A549 (cell line): ENCODE results near the gene MEIS1. TPM values are rescaled to one million over a fixed set of nuclear protein-coding genes. Genes with fewer than 3 reads are reported as not detected.

Source experiments
- ATAC-seq, 2 experiments: fragments of 200-7000 bp in 1 of 2; fragments of >200 bp in 1 of 2; cut with Nextera tagmentation in 1 of 2; cut with Tn5 transposase in 1 of 2; 3 replicates each; pipeline versions ENCODE4 v1.8.0 to v1.9.1; 2018 to 2020; ENCODE audit warnings: mild to moderate bottlenecking in 1 of 2, moderate library complexity in 1 of 2
- CTCF ChIA-PET: fragments of 300-600 bp; sonication (Branson Sonifier 250); formaldehyde crosslinking; extraction: SDS; loops from one replicate; lab custom pipeline; 2021; ENCODE audit warnings: antibody characterized with exemption, inconsistent platforms; lab: Yijun Ruan, JAX
- POLR2A ChIA-PET: fragments of 350-600 bp; formaldehyde crosslinking; extraction: SDS; loops from one replicate; lab custom pipeline; 2021; ENCODE audit warnings: antibody characterized with exemption, inconsistent platforms; lab: Yijun Ruan, JAX
- DNase-seq, 2 experiments: peaks; one replicate each; pipeline versions ENCODE4 v3.0.0 to v3.0.0-alpha.2; 2011 to 2016; ENCODE audit warnings: low read depth in 1 of 2, low spot score in 1 of 2
- FAIRE-seq: peaks from 2 replicates; lab custom pipeline; 2011; peaks lifted over from hg19 to GRCh38; lab: Jason Lieb, UNC
- H3K27ac ChIP-seq, 2 experiments: fragments of >200 bp; sonication (Bioruptor Twin); formaldehyde crosslinking; 3 replicates each; pipeline ENCODE4 v1.5.1; 2016 to 2017
- H3K4me1 ChIP-seq: fragments of >200 bp; sonication (Bioruptor Twin); formaldehyde crosslinking; 3 replicates; pipeline ENCODE4 v1.6.1; 2016
- H3K4me2 ChIP-seq: fragments of >200 bp; sonication (Bioruptor Twin); formaldehyde crosslinking; 3 replicates; pipeline ENCODE4 v1.6.1; 2016
- H3K4me3 ChIP-seq: fragments of >200 bp; sonication (Bioruptor Twin); formaldehyde crosslinking; 3 replicates; pipeline ENCODE4 v1.5.1; 2016
- H3K9me3 ChIP-seq: fragments of >200 bp; sonication (Bioruptor Twin); formaldehyde crosslinking; 3 replicates; pipeline ENCODE4 v1.6.1; 2016
- BHLHE40 ChIP-seq: IDR thresholded peaks from 2 replicates; pipeline ENCODE4 v1.6.1; 2012; ENCODE audit warnings: low read depth, low read length, inconsistent platforms
- CBX2 ChIP-seq: fragments of 200-600 bp; sonication (generic); IDR thresholded peaks from 2 replicates; pipeline ENCODE4 v1.6.1; 2016; ENCODE audit warnings: low read depth, mild to moderate bottlenecking, borderline replicate concordance
- CBX8 ChIP-seq: fragments of 200-600 bp; sonication (generic); IDR thresholded peaks from 2 replicates; pipeline ENCODE4 v1.6.1; 2016
- EP300 ChIP-seq, 2 experiments: fragments of >200 bp; sonication (Bioruptor Twin); formaldehyde crosslinking; IDR thresholded peaks; 2 replicates in 1 of 2; 3 replicates in 1 of 2; pipeline ENCODE4 v1.6.1; 2016 to 2017
- FOSL2 ChIP-seq, 2 experiments: fragments of 450-650 bp in 1 of 2; fragments of >200 bp in 1 of 2; sonication (Bioruptor Twin) in 1 of 2; formaldehyde crosslinking; IDR thresholded peaks; 2 replicates each; pipeline versions ENCODE4 v1.5.0 to v1.6.1; 2016 to 2020; ENCODE audit warnings: mild to moderate bottlenecking in 1 of 2, moderate library complexity in 1 of 2
- HDAC2 ChIP-seq: fragments of 200-600 bp; sonication (generic); IDR thresholded peaks from 2 replicates; pipeline ENCODE4 v1.6.1; 2016
- HOXB13 ChIP-seq: fragments of 250-450 bp; sonication (Bioruptor Pico); IDR thresholded peaks from 2 replicates; pipeline ENCODE4 v1.5.0; 2020; ENCODE audit warnings: low read depth, mild to moderate bottlenecking, moderate library complexity
- HOXB5 ChIP-seq: fragments of 250-450 bp; sonication (Bioruptor Pico); IDR thresholded peaks from 2 replicates; pipeline ENCODE4 v1.5.0; 2020; ENCODE audit warnings: mild to moderate bottlenecking, moderate library complexity
- JUNB ChIP-seq: fragments of >200 bp; sonication (Bioruptor Twin); formaldehyde crosslinking; IDR thresholded peaks from 2 replicates; pipeline ENCODE4 v1.6.1; 2016
- MAFK ChIP-seq: fragments of 450-650 bp; IDR thresholded peaks from 2 replicates; pipeline ENCODE4 v1.6.1; 2014; ENCODE audit not compliant: partially characterized antibody
- MAZ ChIP-seq: fragments of 150-350 bp; IDR thresholded peaks from 2 replicates; pipeline ENCODE4 v1.6.1; 2014; ENCODE audit warnings: antibody characterized with exemption, low read depth, low read length, borderline replicate concordance
- NR3C1 ChIP-seq: fragments of >200 bp; sonication (Bioruptor Twin); formaldehyde crosslinking; IDR thresholded peaks from 3 replicates; pipeline ENCODE4 v1.6.1; 2017
- POLR2A ChIP-seq: IDR thresholded peaks from 2 replicates; pipeline ENCODE4 v1.6.1; 2012; ENCODE audit warnings: mild to moderate bottlenecking, low read length
- RARB ChIP-seq: fragments of 250-450 bp; sonication (Bioruptor Pico); IDR thresholded peaks from 2 replicates; pipeline ENCODE4 v1.8.0; 2021; ENCODE audit warnings: mild to moderate bottlenecking, moderate library complexity
- RCOR1 ChIP-seq: fragments of 150-350 bp; IDR thresholded peaks from 2 replicates; pipeline ENCODE4 v1.6.1; 2014; ENCODE audit warnings: antibody characterized with exemption, low read length, low read depth
- RFX5 ChIP-seq: fragments of 450-650 bp; IDR thresholded peaks from 2 replicates; pipeline ENCODE4 v1.7.1; 2014; ENCODE audit warnings: antibody characterized with exemption, mild to moderate bottlenecking, moderate library complexity
- SREBF2 ChIP-seq: fragments of 450-650 bp; IDR thresholded peaks from 2 replicates; pipeline ENCODE4 v1.6.1; 2014; ENCODE audit warnings: mild to moderate bottlenecking, moderate library complexity
- ZC3H11A ChIP-seq: fragments of 450-650 bp; IDR thresholded peaks from 2 replicates; pipeline ENCODE4 v1.6.1; 2014; ENCODE audit warnings: antibody characterized with exemption, mild to moderate bottlenecking
- WGBS: methylation state at CpG from one replicate; pipeline ENCODE4 v1.1.6; 2017; ENCODE audit errors: missing lambda C conversion rate; 5-methylcytosine and 5-hydroxymethylcytosine counted together
- polyA plus RNA-seq, 4 experiments: library from polyadenylated mRNA; depleted of rRNA in 3 of 4; stranded (reverse); fragments of >200 nt; fragmentation: RNase III in 1 of 4; extraction: RNeasy Plus Mini Kit Qiagen cat#74134 plus additional on column Dnase treatment in 1 of 4; gene quantifications; 2 replicates in 3 of 4; 3 replicates in 1 of 4; pipeline ENCODE4 v1.2.3, GENCODE V29; 2011 to 2017
- TF ChIP-seq, protein P1 (sequence below): fragments of 450-650 bp; IDR thresholded peaks from 2 replicates; pipeline ENCODE4 v1.6.1; 2014; ENCODE audit warnings: antibody characterized with exemption
- TF ChIP-seq, protein P2 (sequence below): fragments of 200-600 bp; sonication (generic); IDR thresholded peaks from 2 replicates; pipeline ENCODE4 v1.6.1; 2016; ENCODE audit warnings: antibody characterized with exemption, mild to moderate bottlenecking, moderate library complexity
- TF ChIP-seq, protein P3 (sequence below): IDR thresholded peaks from 2 replicates; pipeline ENCODE4 v1.6.1; 2012

The MEIS1 gene
- polyA plus RNA-seq, 2 of the 4 experiments (the other 2 are of a cell fraction), result 1.9 to 4.2 TPM

DNA sequence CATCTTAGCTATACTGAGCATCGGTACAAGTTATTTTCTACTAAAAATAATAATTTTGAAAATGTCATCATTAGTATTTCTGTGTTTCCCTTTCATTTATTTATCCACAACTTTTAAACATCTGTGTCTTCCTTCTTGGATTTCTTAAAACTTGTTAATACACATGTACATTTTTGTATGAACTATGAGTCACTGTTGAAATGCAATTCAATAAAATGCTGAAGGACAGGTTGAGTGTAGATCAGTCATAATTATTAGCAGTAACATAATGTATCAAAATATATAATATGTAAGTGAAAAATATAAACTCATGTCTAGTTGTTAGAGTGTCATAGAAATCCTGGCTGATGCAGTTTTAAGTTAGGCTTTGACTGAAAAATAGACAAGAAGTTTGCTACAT is 115.9 kb downstream of the MEIS1 start:
- TF ChIP-seq FOSL2 (IDR thresholded peaks at IDR 0.05), result no peak
- 0 out of 2 replicates have a peak, but pooled peaks have one; percentile 8 for TF ChIP-seq FOSL2 (CRISPR knock-in tag; IDR thresholded peaks at IDR 0.05)
- TF ChIP-seq RFX5, result no peak
- ATAC-seq, result no peak
- ChIA-PET CTCF (no interaction called here), POLR2A (no interaction called here)
- Histone ChIP-seq H3K27ac (no peak overlapping the region), H3K4me2 (no peak overlapping the region), H3K9me3 (no peaks in the 10 kb centered on the region), H3K4me1 (no peaks in the 10 kb centered on the region), H3K4me3 (no peak overlapping the region)
- WGBS, result 89% methylated on average over 1 of the region's 1 CpG
- DNase-seq, result no peak
- FAIRE-seq, result peak; percentile 43

DNA sequence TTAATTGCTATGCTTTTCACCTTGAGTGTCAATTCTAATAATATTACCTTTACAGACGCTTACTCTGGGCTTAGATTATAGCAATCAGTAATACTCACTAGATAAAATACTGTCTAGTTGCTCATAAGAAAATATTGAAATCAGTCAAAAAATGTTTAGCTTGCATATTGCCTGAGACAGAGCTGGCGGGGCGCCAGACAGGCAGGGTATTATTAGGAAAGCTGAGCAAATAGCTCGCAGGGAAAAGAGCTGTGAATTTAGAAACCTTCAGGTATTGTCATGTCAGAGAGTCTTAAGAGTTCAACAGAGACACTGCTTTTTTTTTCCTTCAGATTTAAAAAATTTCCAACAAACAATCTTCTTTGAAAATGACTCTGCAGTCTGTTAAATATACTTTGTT is 118.4 kb downstream of the MEIS1 start:
- ChIA-PET CTCF (interaction anchor here (1.5 kb wide), 1 partner anchor 1290 kb away, joined by 3 read pairs; no protein-coding TSS in a partner anchor), POLR2A (no interaction called here)
- Histone ChIP-seq H3K9me3 (no peaks in the 10 kb centered on the region), H3K4me2 (no peak overlapping the region), H3K4me1 (no peaks in the 10 kb centered on the region), H3K27ac (no peak overlapping the region), H3K4me3 (no peak overlapping the region)
- FAIRE-seq, result no peak
- peak; percentile 67 for TF ChIP-seq MAFK
- TF ChIP-seq, protein P1, sequence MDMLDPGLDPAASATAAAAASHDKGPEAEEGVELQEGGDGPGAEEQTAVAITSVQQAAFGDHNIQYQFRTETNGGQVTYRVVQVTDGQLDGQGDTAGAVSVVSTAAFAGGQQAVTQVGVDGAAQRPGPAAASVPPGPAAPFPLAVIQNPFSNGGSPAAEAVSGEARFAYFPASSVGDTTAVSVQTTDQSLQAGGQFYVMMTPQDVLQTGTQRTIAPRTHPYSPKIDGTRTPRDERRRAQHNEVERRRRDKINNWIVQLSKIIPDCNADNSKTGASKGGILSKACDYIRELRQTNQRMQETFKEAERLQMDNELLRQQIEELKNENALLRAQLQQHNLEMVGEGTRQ, result no peak
- no peak for DNase-seq
- 72% methylated on average over 4 of the region's 4 CpGs for WGBS
- ATAC-seq, result no peak

DNA sequence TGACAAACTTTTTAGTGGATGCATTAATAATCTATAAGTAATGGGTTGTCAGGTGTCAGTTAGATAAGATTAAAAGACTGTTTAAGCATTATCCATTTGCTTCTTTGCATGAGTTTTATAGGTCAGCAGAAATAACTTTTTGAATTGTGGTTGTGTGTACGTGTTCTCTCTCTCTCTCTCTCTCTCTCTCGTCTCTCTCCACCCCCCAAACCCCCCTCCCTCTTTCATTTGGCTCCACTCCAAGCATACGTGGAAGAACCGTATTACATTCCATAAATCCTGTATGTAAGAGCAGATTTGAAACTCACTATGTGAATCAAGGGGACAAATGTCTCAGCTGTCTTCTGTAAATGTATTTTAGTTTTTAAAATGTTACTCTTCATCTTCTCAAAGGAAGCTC is 120.2 kb downstream of the MEIS1 start:
- no peak for DNase-seq
- POLR2A ChIA-PET, result no interaction called here
- WGBS, result 48% methylated on average over 3 of the region's 4 CpGs
- no peak for TF ChIP-seq MAFK
- no peak for TF ChIP-seq HOXB5
- TF ChIP-seq, protein P1, result no peak
- TF ChIP-seq ZC3H11A, result no peak
- TF ChIP-seq POLR2A, result no peak
- TF ChIP-seq MAZ, result no peak
- no peak for TF ChIP-seq BHLHE40
- no peak for TF ChIP-seq EP300 (IDR thresholded peaks at IDR 0.05)
- TF ChIP-seq CBX8, result no peak
- no peak for TF ChIP-seq NR3C1
- TF ChIP-seq RCOR1, result no peak
- TF ChIP-seq HOXB13, result no peak
- no peak for TF ChIP-seq CBX2
- TF ChIP-seq, protein P2, sequence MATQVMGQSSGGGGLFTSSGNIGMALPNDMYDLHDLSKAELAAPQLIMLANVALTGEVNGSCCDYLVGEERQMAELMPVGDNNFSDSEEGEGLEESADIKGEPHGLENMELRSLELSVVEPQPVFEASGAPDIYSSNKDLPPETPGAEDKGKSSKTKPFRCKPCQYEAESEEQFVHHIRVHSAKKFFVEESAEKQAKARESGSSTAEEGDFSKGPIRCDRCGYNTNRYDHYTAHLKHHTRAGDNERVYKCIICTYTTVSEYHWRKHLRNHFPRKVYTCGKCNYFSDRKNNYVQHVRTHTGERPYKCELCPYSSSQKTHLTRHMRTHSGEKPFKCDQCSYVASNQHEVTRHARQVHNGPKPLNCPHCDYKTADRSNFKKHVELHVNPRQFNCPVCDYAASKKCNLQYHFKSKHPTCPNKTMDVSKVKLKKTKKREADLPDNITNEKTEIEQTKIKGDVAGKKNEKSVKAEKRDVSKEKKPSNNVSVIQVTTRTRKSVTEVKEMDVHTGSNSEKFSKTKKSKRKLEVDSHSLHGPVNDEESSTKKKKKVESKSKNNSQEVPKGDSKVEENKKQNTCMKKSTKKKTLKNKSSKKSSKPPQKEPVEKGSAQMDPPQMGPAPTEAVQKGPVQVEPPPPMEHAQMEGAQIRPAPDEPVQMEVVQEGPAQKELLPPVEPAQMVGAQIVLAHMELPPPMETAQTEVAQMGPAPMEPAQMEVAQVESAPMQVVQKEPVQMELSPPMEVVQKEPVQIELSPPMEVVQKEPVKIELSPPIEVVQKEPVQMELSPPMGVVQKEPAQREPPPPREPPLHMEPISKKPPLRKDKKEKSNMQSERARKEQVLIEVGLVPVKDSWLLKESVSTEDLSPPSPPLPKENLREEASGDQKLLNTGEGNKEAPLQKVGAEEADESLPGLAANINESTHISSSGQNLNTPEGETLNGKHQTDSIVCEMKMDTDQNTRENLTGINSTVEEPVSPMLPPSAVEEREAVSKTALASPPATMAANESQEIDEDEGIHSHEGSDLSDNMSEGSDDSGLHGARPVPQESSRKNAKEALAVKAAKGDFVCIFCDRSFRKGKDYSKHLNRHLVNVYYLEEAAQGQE, result no peak
- TF ChIP-seq, protein P3, sequence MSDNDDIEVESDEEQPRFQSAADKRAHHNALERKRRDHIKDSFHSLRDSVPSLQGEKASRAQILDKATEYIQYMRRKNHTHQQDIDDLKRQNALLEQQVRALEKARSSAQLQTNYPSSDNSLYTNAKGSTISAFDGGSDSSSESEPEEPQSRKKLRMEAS, result no peak
- TF ChIP-seq RARB, result no peak
- no peak for TF ChIP-seq HDAC2
- TF ChIP-seq JUNB, result no peak
- no peak for TF ChIP-seq SREBF2
- CTCF ChIA-PET, result interaction anchor here (1.3 kb wide), 1 partner anchor 24 kb away, joined by 3 read pairs; no protein-coding TSS in a partner anchor
- Histone ChIP-seq H3K4me2 (no peak overlapping the region), H3K4me3 (no peak overlapping the region), H3K4me1 (no peaks in the 10 kb centered on the region), H3K27ac (no peak overlapping the region), H3K9me3 (no peaks in the 10 kb centered on the region)
- no peak for ATAC-seq
- no peak for FAIRE-seq
